Kidney (tissue), 14 donors: Measurements from ENCODE around the gene CITED4. TPM values are rescaled to one million over a fixed set of nuclear protein-coding genes. Genes with fewer than 3 reads are reported as not detected.

ENCODE experiments used
- DNase-seq, 5 donors: peaks; one replicate each; pipeline ENCODE4 v3.0.0-alpha.2; 2013 to 2020
- FAIRE-seq: peaks from 2 replicates; lab custom pipeline; 2012; peaks lifted over from hg19 to GRCh38; lab: Jason Lieb, UNC
- H3K27ac ChIP-seq, 2 donors: one replicate each; pipeline ENCODE4 v1.7.0; 2013; ENCODE audit warnings: low read depth in 2 of 2, low read length in 2 of 2, inconsistent platforms in 1 of 2
- H3K27me3 ChIP-seq: one replicate; pipeline ENCODE4 v1.7.1; 2013; ENCODE audit warnings: low read length, inconsistent platforms; ENCODE audit not compliant: control insufficient read depth, insufficient read depth
- H3K36me3 ChIP-seq, 3 donors: one replicate each; pipeline versions ENCODE4 v1.7.0 to v1.7.1; 2013; ENCODE audit warnings: low read length in 3 of 3, control low read depth in 1 of 3, inconsistent platforms in 1 of 3; ENCODE audit not compliant: insufficient read depth in 3 of 3, control insufficient read depth in 2 of 3
- H3K4me1 ChIP-seq, 3 donors: one replicate each; pipeline versions ENCODE4 v1.7.0 to v1.7.1; 2013; ENCODE audit warnings: low read length in 3 of 3, inconsistent platforms in 1 of 3, low read depth in 1 of 3; ENCODE audit not compliant: control insufficient read depth in 2 of 3, insufficient read depth in 2 of 3
- H3K4me3 ChIP-seq, 3 donors: one replicate each; pipeline versions ENCODE4 v1.7.0 to v1.8.1; 2013; ENCODE audit warnings: low read length in 3 of 3, control low read depth in 1 of 3, inconsistent platforms in 1 of 3
- H3K9ac ChIP-seq, 3 donors: one replicate each; pipeline versions ENCODE4 v1.7.0 to v1.7.1; 2013; ENCODE audit warnings: low read length in 3 of 3, control low read depth in 1 of 3, inconsistent platforms in 1 of 3
- H3K9me3 ChIP-seq, 3 donors: one replicate each; pipeline versions ENCODE4 v1.7.0 to v1.7.1; 2013; ENCODE audit warnings: low read length in 3 of 3, control low read depth in 1 of 3, inconsistent platforms in 1 of 3; ENCODE audit not compliant: control insufficient read depth in 2 of 3, insufficient read depth in 1 of 3
- intact Hi-C: fragments of 100-400 bp; cut with DNase I; formaldehyde crosslinking; loops from one replicate; pipeline ENCODE4 v1.11.1; 2022
- polyA plus RNA-seq: library from polyadenylated mRNA; stranded (reverse); fragments of 350-450 nt; fragmentation: Illumina TruSeq; extraction: RNeasy Lipid Tissue Mini Kit (QIAGEN cat#74804); gene quantifications from one replicate; pipeline ENCODE4 v1.2.3, GENCODE V29; 2014; ENCODE audit warnings: low read depth, low replicate concordance; ENCODE audit not compliant: insufficient read depth
- total RNA-seq: library from RNA; stranded (reverse); fragmentation: NEBNext Ultra II Directional; extraction: Animal tissue kit (Norgen Biotek cat#: 25700); gene quantifications from one replicate; pipeline ENCODE4 v1.2.1, GENCODE V29; 2021
- TF ChIP-seq, protein P1 (sequence below): IDR thresholded peaks from 3 replicates; pipeline ENCODE4 v1.5.1; 2012; ENCODE audit warnings: mild to moderate bottlenecking, moderate library complexity, borderline replicate concordance; ENCODE audit not compliant: insufficient read depth; ENCODE audit errors: extremely low read depth
- donor health status: control.
- donor health status: control.
- donor health status: control.
- donor health status: control.
- donor health status: control.
- donor health status: DM: yes; HTN: yes; CAD: no.
- donor health status: Normal renal cell carcinoma (clear cell type).

Gene CITED4
- total and polyA plus RNA-seq, 2 donors from 2014 or later: 21.7 to 78.6 TPM

GRCh38 chr1:40858856-40859416 is 3.2 kb downstream of the CITED4 start:
- intact Hi-C loops: loop anchor here (10.0 kb wide), 1 partner anchor 244 kb away; no protein-coding TSS in a partner anchor
- no peak overlapping the region for H3K27ac ChIP-seq
- H3K4me1 ChIP-seq: peaks cover 0 to 7% (median 6%) of the 10 kb centered on the region in 3 donors
- no peaks in the 10 kb centered on the region for H3K27me3 ChIP-seq
- TF ChIP-seq, protein P1, sequence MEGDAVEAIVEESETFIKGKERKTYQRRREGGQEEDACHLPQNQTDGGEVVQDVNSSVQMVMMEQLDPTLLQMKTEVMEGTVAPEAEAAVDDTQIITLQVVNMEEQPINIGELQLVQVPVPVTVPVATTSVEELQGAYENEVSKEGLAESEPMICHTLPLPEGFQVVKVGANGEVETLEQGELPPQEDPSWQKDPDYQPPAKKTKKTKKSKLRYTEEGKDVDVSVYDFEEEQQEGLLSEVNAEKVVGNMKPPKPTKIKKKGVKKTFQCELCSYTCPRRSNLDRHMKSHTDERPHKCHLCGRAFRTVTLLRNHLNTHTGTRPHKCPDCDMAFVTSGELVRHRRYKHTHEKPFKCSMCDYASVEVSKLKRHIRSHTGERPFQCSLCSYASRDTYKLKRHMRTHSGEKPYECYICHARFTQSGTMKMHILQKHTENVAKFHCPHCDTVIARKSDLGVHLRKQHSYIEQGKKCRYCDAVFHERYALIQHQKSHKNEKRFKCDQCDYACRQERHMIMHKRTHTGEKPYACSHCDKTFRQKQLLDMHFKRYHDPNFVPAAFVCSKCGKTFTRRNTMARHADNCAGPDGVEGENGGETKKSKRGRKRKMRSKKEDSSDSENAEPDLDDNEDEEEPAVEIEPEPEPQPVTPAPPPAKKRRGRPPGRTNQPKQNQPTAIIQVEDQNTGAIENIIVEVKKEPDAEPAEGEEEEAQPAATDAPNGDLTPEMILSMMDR: no peak
- FAIRE-seq: no peak
- DNase-seq: no peak
- H3K9me3 ChIP-seq: no peaks in the 10 kb centered on the region
- no peak overlapping the region for H3K4me3 ChIP-seq
- no peaks in the 10 kb centered on the region for H3K36me3 ChIP-seq
- no peak overlapping the region for H3K9ac ChIP-seq

GRCh38 chr1:40857737-40858136 is 4.4 kb downstream of the CITED4 start:
- Histone ChIP-seq H3K4me1 (peaks cover 0 to 7% (median 6%) of the 10 kb centered on the region in 3 donors), H3K4me3 (no peak overlapping the region), H3K9me3 (no peaks in the 10 kb centered on the region), H3K27me3 (no peaks in the 10 kb centered on the region), H3K36me3 (no peaks in the 10 kb centered on the region), H3K9ac (no peak overlapping the region), H3K27ac (no peak overlapping the region)
- TF ChIP-seq, protein P1: no peak
- FAIRE-seq: no peak
- DNase-seq: no peak
- intact Hi-C loops: loop anchor here (10.0 kb wide), 1 partner anchor 243 kb away; no protein-coding TSS in a partner anchor

DNA sequence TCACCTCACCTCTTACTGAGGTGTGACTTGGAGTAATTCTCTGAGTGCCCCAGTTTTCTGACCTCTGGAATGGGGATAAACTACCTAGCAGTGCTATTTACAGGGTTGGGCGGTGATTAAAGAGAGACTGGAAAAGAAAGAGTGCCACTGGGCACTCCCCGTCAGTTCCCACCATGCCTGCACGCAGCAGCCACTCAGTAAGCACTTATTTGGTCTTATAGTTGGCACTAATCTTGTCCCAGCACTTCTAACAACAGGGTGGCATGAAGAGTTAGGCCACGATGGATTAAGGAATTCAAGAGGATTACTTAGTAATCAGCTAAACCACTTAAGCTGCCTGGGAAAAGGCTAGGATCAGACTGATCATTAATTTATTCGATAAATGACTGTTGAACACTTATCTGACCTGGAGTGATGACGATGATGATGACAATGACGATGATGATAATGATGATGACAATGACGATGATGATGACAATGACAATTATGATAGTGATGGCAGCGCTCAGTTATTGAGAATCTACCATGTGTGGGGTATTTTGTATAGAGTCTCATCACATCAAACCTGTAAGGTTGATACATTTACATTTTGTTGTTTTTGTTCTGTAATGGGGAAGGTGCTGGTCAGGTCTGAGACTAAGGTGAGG is 5.4 kb downstream of the CITED4 start:
- FAIRE-seq (no peak), DNase-seq (no peak)
- Histone ChIP-seq H3K4me1 (peaks cover 0 to 7% (median 6%) of the 10 kb centered on the region in 3 donors), H3K27me3 (no peaks in the 10 kb centered on the region), H3K27ac (no peak overlapping the region), H3K9ac (no peak overlapping the region), H3K4me3 (no peak overlapping the region), H3K9me3 (no peaks in the 10 kb centered on the region), H3K36me3 (no peaks in the 10 kb centered on the region)
- intact Hi-C loops: loop anchor here (10.0 kb wide), 1 partner anchor 242 kb away; no protein-coding TSS in a partner anchor
- TF ChIP-seq, protein P1: no peak
